Spleen (tissue), 11 donors: ENCODE results near the gene DLG2. TPM values are rescaled to one million over a fixed set of nuclear protein-coding genes. Genes with fewer than 3 reads are reported as not detected.

Source experiments
- DNase-seq: peaks from one replicate; pipeline ENCODE4 v3.0.0-alpha.2; 2020
- H3K27ac ChIP-seq, 8 donors: fragments of 200-600 bp; sonication (generic) in 7 of 8; 1 replicate in 4 of 8; 2 replicates in 4 of 8; pipeline versions ENCODE4 v1.5.0 to v1.8.0; 2016 to 2021; ENCODE audit warnings: inconsistent platforms in 4 of 8, mild to moderate bottlenecking in 4 of 8, moderate library complexity in 1 of 8
- H3K27me3 ChIP-seq, 7 donors: fragments of 200-600 bp; sonication (generic) in 6 of 7; replicated peaks in 1 of 7; 1 replicate in 4 of 7; 2 replicates in 3 of 7; pipeline versions ENCODE4 v1.5.0 to v1.8.0; 2016 to 2021; ENCODE audit warnings: inconsistent platforms in 3 of 7, mild to moderate bottlenecking in 1 of 7
- H3K36me3 ChIP-seq, 6 donors: fragments of 200-600 bp; sonication (generic) in 5 of 6; 1 replicate in 4 of 6; 2 replicates in 2 of 6; pipeline versions ENCODE4 v1.5.0 to v1.8.0; 2016 to 2021; ENCODE audit warnings: inconsistent platforms in 2 of 6
- H3K4me1 ChIP-seq, 6 donors: fragments of 200-600 bp; sonication (generic) in 5 of 6; 1 replicate in 3 of 6; 2 replicates in 3 of 6; pipeline versions ENCODE4 v1.5.0 to v1.8.0; 2016 to 2021; ENCODE audit warnings: inconsistent platforms in 3 of 6
- H3K4me3 ChIP-seq, 8 donors: fragments of 200-600 bp; sonication (generic) in 7 of 8; 1 replicate in 4 of 8; 2 replicates in 4 of 8; pipeline versions ENCODE4 v1.5.0 to v1.8.0; 2016 to 2021; ENCODE audit warnings: inconsistent platforms in 4 of 8, mild to moderate bottlenecking in 4 of 8, moderate library complexity in 2 of 8
- H3K9me3 ChIP-seq, 8 donors: fragments of 200-600 bp; sonication (generic) in 7 of 8; 1 replicate in 4 of 8; 2 replicates in 4 of 8; pipeline versions ENCODE4 v1.5.0 to v1.8.0; 2016 to 2021; ENCODE audit warnings: inconsistent platforms in 4 of 8
- POLR2A ChIP-seq, 3 donors: fragments of 450-650 bp; IDR thresholded peaks; one replicate each; pipeline ENCODE4 v1.5.1; 2017; ENCODE audit warnings: antibody characterized with exemption in 3 of 3, mild to moderate bottlenecking in 1 of 3
- POLR2AphosphoS5 ChIP-seq, 3 donors: sonication (generic); formaldehyde crosslinking; IDR thresholded peaks; one replicate each; pipeline ENCODE4 v1.5.1; 2017; ENCODE audit warnings: antibody characterized with exemption in 3 of 3
- WGBS, 5 donors: extraction: QIAGEN DNeasy Blood & Tissue Kit in 3 of 5; methylation state at CpG; one replicate each; pipeline versions ENCODE4 v1.1.5 to v1.1.7; 2013 to 2018; 5-methylcytosine and 5-hydroxymethylcytosine counted together
- intact Hi-C: fragments of 100-400 bp; cut with DNase I; formaldehyde crosslinking; loops from one replicate; pipeline ENCODE4 v1.15.0; 2023; ENCODE audit warnings: low total_unique reads
- polyA plus RNA-seq, 3 donors: library from polyadenylated mRNA; stranded (reverse); fragments of 200-250 nt; gene quantifications; one replicate each; pipeline ENCODE4 v1.2.1, GENCODE V29; 2013
- total RNA-seq, 7 donors: library from RNA; depleted of rRNA in 3 of 7; stranded (reverse); fragments of >200 nt in 3 of 7; fragmentation: NEBNext Ultra II Directional in 4 of 7; extraction: Animal tissue kit (Norgen Biotek cat#: 25700) in 4 of 7; gene quantifications; one replicate each; pipeline versions ENCODE4 v1.1.0 to v1.2.1, GENCODE V29; 2016 to 2021
- TF ChIP-seq, protein P1 (sequence below), 11 experiments: fragments of 200-600 bp in 7 of 11; fragments of 450-650 bp in 4 of 11; sonication (generic) in 4 of 11; IDR thresholded peaks in 8 of 11; conservative IDR thresholded peaks in 3 of 11; 1 replicate in 7 of 11; 2 replicates in 4 of 11; pipeline versions ENCODE4 v1.4.0 to v1.8.0; 2016 to 2021; ENCODE audit warnings: antibody characterized with exemption in 11 of 11, inconsistent platforms in 4 of 11, mild to moderate bottlenecking in 1 of 11
- donor health status: healthy with polysubstance abuse.
- donor health status: DM: no; HTN: no; CAD: no; lungs with moderate emphysema.
- donor health status: DM: no; HTN: no; CAD: no.
- donor health status: Bipolar disorder and iron deficiency.
- donor health status: healthy.
- donor health status: DM: no; HTN: no; CAD: no.
- donor health status: DM: yes; HTN: yes; CAD: no.

Gene DLG2
- total and polyA plus RNA-seq, 10 donors = 0.43 to 12.7 (median 7.9) TPM

DNA sequence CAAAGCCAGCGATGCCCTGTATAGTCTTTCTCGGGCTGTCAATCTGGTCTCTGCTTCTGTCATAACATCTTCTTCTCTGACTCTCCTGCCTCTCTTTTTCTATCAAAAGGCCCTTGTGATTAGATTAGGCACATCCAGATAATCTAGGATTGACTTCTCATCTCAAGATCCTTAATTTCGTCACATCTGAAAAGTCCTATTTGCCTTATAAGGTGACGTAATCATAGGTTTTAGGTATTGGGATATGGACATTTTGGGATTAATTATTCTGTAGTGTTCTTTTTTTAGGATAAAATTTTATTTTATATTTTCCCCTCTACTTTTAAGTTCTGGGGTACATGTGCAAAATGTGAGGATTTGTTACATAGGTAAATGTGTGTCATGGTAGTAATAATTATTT is 1860.2 kb downstream of the DLG2 start:
- no peak overlapping the region for H3K27ac ChIP-seq
- H3K27me3 ChIP-seq = no peaks in the 10 kb centered on the region
- TF ChIP-seq, protein P1, sequence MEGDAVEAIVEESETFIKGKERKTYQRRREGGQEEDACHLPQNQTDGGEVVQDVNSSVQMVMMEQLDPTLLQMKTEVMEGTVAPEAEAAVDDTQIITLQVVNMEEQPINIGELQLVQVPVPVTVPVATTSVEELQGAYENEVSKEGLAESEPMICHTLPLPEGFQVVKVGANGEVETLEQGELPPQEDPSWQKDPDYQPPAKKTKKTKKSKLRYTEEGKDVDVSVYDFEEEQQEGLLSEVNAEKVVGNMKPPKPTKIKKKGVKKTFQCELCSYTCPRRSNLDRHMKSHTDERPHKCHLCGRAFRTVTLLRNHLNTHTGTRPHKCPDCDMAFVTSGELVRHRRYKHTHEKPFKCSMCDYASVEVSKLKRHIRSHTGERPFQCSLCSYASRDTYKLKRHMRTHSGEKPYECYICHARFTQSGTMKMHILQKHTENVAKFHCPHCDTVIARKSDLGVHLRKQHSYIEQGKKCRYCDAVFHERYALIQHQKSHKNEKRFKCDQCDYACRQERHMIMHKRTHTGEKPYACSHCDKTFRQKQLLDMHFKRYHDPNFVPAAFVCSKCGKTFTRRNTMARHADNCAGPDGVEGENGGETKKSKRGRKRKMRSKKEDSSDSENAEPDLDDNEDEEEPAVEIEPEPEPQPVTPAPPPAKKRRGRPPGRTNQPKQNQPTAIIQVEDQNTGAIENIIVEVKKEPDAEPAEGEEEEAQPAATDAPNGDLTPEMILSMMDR (IDR thresholded peaks at IDR 0.05 in 8 of 11, conservative IDR thresholded peaks at IDR 0.05 in 3 of 11) = no peak
- TF ChIP-seq POLR2AphosphoS5 (IDR thresholded peaks at IDR 0.05) = no peak
- TF ChIP-seq POLR2A (IDR thresholded peaks at IDR 0.05) = no peak
- no peak for DNase-seq
- intact Hi-C loops = no loop called here
- no peak overlapping the region for H3K4me3 ChIP-seq
- H3K36me3 ChIP-seq = no peaks in the 10 kb centered on the region
- H3K9me3 ChIP-seq = no peaks in the 10 kb centered on the region
- WGBS, 5 donors = 92 to 95% (median 95%) methylated on average over 4 of the region's 4 CpGs
- H3K4me1 ChIP-seq = no peaks in the 10 kb centered on the region

DNA sequence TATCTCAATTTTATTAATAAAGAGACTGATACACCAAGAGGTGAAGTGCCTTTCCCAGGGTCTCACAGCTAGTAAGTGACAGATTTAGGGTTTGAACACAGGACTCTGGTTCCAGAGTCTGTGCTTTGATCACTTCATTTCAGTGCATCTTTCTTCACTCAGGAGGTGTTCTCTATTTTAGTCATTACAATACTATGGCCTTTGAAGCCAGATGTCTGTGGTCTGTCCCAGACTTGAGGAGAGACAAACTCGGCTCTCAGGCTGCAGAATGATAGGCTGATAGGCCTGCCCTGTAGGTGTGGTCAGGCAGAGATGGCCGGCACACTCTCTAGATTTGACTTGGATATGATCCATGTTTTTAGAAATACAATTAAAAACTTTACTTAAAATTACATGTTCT is 1862.5 kb downstream of the DLG2 start:
- 44 to 68% (median 59%) methylated on average over 2 of the region's 2 CpGs for WGBS, 5 donors

DNA sequence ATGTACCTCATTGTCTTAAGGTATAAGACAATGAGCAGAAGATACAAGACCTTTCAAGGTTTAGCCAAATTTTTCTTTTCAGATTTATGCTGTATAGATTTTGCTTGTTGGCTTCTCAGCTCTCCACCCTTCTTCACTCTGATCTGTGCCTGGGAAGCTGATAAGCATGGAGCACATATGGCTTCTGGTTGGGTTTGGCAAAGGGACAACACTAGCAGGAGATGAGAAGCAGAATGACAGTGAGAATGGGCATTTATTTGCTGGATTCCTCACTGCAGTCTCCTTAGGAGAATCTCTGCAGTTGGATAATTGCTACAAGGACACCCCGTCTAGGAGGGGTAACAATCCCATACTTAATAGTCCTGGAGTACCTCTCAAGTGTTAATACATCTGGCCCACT is 1866.2 kb downstream of the DLG2 start:
- no peak for DNase-seq
- 58 to 81% (median 62%) methylated on average over 1 of the region's 1 CpG for WGBS, 5 donors
- no peak for TF ChIP-seq POLR2AphosphoS5 (IDR thresholded peaks at IDR 0.05)
- TF ChIP-seq, protein P1 (IDR thresholded peaks at IDR 0.05 in 8 of 11, conservative IDR thresholded peaks at IDR 0.05 in 3 of 11) = no peak
- TF ChIP-seq POLR2A (IDR thresholded peaks at IDR 0.05) = no peak
- Histone ChIP-seq H3K9me3 (no peaks in the 10 kb centered on the region), H3K27ac (no peak overlapping the region), H3K4me1 (no peaks in the 10 kb centered on the region), H3K4me3 (no peak overlapping the region), H3K36me3 (no peaks in the 10 kb centered on the region), H3K27me3 (no peaks in the 10 kb centered on the region)
- intact Hi-C loops = no loop called here

More for the DNA sequence above, 1862.5 kb downstream of the DLG2 start:
- no peak for DNase-seq
- H3K4me3 ChIP-seq = no peak overlapping the region
- H3K4me1 ChIP-seq = no peaks in the 10 kb centered on the region
- no peak overlapping the region for H3K27ac ChIP-seq
- TF ChIP-seq POLR2AphosphoS5 (IDR thresholded peaks at IDR 0.05) (no peak), POLR2A (IDR thresholded peaks at IDR 0.05) (no peak)
- TF ChIP-seq, protein P1 (IDR thresholded peaks at IDR 0.05 in 8 of 11, conservative IDR thresholded peaks at IDR 0.05 in 3 of 11) = no peak
- no peaks in the 10 kb centered on the region for H3K27me3 ChIP-seq
- H3K9me3 ChIP-seq = no peaks in the 10 kb centered on the region
- no peaks in the 10 kb centered on the region for H3K36me3 ChIP-seq
- intact Hi-C loops = no loop called here

DNA sequence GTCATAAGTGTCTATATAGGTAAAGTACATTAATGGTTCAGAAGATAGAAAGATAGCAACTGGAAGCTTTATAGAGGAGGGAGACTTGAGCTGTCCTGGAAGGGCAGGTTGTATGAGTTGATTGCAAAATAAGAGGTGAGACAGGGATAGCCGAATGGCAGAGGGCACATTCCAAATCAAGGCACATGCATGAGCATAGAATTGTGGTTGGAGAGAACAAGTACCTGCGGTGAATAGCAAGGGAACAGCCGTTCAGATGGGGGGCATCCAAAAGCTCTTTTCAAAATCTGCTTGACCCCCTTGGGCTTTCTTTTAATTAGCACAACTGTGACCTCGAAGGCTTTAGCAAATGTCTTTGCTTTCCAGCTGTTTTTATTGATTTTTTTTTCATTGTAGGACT is 1868.0 kb downstream of the DLG2 start:
- TF ChIP-seq POLR2A (IDR thresholded peaks at IDR 0.05) = no peak
- TF ChIP-seq, protein P1 (IDR thresholded peaks at IDR 0.05 in 8 of 11, conservative IDR thresholded peaks at IDR 0.05 in 3 of 11) = no peak
- no peak for TF ChIP-seq POLR2AphosphoS5 (IDR thresholded peaks at IDR 0.05)
- WGBS, 5 donors = 65 to 71% (median 66%) methylated on average over 4 of the region's 4 CpGs

More for the DNA sequence above, 1868.0 kb downstream of the DLG2 start:
- Histone ChIP-seq H3K27me3 (no peaks in the 10 kb centered on the region), H3K4me1 (no peaks in the 10 kb centered on the region), H3K36me3 (no peaks in the 10 kb centered on the region), H3K4me3 (no peak overlapping the region), H3K9me3 (no peaks in the 10 kb centered on the region), H3K27ac (no peak overlapping the region)
- intact Hi-C loops = no loop called here
- no peak for DNase-seq
